Ovary (tissue), 10 donors: Measurements from ENCODE around the gene GRK7. TPM values are rescaled to one million over a fixed set of nuclear protein-coding genes. Genes with fewer than 3 reads are reported as not detected.

Experiments
- DNase-seq, 5 donors: peaks; one replicate each; pipeline ENCODE4 v3.0.0-alpha.2; 2019 to 2020
- H3K27ac ChIP-seq, 2 donors: fragments of 200-600 bp; one replicate each; pipeline versions ENCODE4 v1.5.1 to v1.8.0; 2019 to 2022
- H3K27me3 ChIP-seq: fragments of 200-600 bp; one replicate; pipeline ENCODE4 v1.8.0; 2022
- H3K36me3 ChIP-seq: fragments of 200-600 bp; sonication (generic); one replicate; pipeline ENCODE4 v1.5.1; 2019
- H3K4me1 ChIP-seq: one replicate; pipeline ENCODE4 v1.8.1; 2013; ENCODE audit warnings: mild to moderate bottlenecking, moderate library complexity; ENCODE audit not compliant: insufficient read depth
- H3K4me3 ChIP-seq: fragments of 200-600 bp; sonication (generic); one replicate; pipeline ENCODE4 v1.5.1; 2017
- H3K9me3 ChIP-seq, 2 donors: fragments of 200-600 bp in 1 of 2; sonication (generic) in 1 of 2; one replicate each; pipeline versions ENCODE4 v1.5.1 to v1.8.1; 2013 to 2019; ENCODE audit warnings: mild to moderate bottlenecking in 1 of 2, moderate library complexity in 1 of 2
- EP300 ChIP-seq: sonication (generic); formaldehyde crosslinking; IDR thresholded peaks from one replicate; pipeline ENCODE4 v1.6.1; 2017; ENCODE audit warnings: antibody characterized with exemption
- POLR2A ChIP-seq: fragments of 450-650 bp; IDR thresholded peaks from one replicate; pipeline ENCODE4 v1.6.1; 2017; ENCODE audit warnings: antibody characterized with exemption, mild to moderate bottlenecking, moderate library complexity
- WGBS, 3 donors: extraction: QIAGEN DNeasy Blood & Tissue Kit in 1 of 3; methylation state at CpG; one replicate each; pipeline versions ENCODE4 v1.1.5 to v1.1.7; 2013 to 2017; 5-methylcytosine and 5-hydroxymethylcytosine counted together
- intact Hi-C, 4 donors: fragments of 100-400 bp; cut with DNase I; formaldehyde crosslinking; loops; one replicate each; pipeline versions ENCODE4 v1.11.0 to v1.15.1; 2022 to 2023
- long read RNA-seq, 3 donors: library from polyadenylated mRNA in 2 of 3; unstranded in 2 of 3; transcript quantifications; one replicate each; pipeline ENCODE4 v2.0.0 and lab custom pipeline, GENCODE V29; 2021 to 2026
- polyA plus RNA-seq, 2 donors: library from polyadenylated mRNA; stranded (reverse); fragments of 200-250 nt in 1 of 2; fragments of 350-450 nt in 1 of 2; fragmentation: Illumina TruSeq in 1 of 2; extraction: RNeasy Lipid Tissue Mini Kit (QIAGEN cat#74804) in 1 of 2; gene quantifications; one replicate each; pipeline ENCODE4 v1.2.3, GENCODE V29; 2013 to 2014
- total RNA-seq, 7 donors: library from RNA; depleted of rRNA in 2 of 7; stranded (reverse); fragments of >200 nt in 2 of 7; fragmentation: NEBNext Ultra II Directional in 3 of 7; extraction: Animal tissue kit (Norgen Biotek cat#: 25700) in 3 of 7; gene quantifications; one replicate each; pipeline versions ENCODE4 v1.1.0 to v1.2.4, GENCODE V29; 2016 to 2023
- TF ChIP-seq, protein P1 (sequence below), 3 donors: fragments of 450-650 bp in 2 of 3; fragments of 200-600 bp in 1 of 3; IDR thresholded peaks; one replicate each; pipeline versions ENCODE4 v1.5.1 to v1.8.0; 2016 to 2022; ENCODE audit warnings: antibody characterized with exemption in 3 of 3, mild to moderate bottlenecking in 1 of 3
- donor health status: DM: no; HTN: no; CAD: no; lungs with moderate emphysema.
- donor health status: DM: no; HTN: no; CAD: no.
- donor health status: Bipolar disorder and iron deficiency.
- donor health status: DM: yes; HTN: yes; CAD: no.
- donor health status: DM: no; HTN: no; CAD: no.
- donor health status: DM: yes; HTN: yes; CAD: no.

Gene GRK7, protein sequence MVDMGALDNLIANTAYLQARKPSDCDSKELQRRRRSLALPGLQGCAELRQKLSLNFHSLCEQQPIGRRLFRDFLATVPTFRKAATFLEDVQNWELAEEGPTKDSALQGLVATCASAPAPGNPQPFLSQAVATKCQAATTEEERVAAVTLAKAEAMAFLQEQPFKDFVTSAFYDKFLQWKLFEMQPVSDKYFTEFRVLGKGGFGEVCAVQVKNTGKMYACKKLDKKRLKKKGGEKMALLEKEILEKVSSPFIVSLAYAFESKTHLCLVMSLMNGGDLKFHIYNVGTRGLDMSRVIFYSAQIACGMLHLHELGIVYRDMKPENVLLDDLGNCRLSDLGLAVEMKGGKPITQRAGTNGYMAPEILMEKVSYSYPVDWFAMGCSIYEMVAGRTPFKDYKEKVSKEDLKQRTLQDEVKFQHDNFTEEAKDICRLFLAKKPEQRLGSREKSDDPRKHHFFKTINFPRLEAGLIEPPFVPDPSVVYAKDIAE (N-terminal part only)
- total RNA-seq: under 1 TPM in 3 of 7 donors, not detected in 4; 0.08 to 0.13 (median 0.13) TPM
- under 1 TPM in 1 of 2 donors, not detected in 1; 0.02 TPM for polyA plus RNA-seq
- long read RNA-seq, donor 1, partial matches to known transcripts: 0 of 1 reads
- long read RNA-seq, donor 1, other reads (novel, unspliced or antisense): 1 of 1 reads
- long read RNA-seq, donor 2: 0 reads
- long read RNA-seq, donor 3, partial matches to known transcripts: 0 of 1 reads
- long read RNA-seq, donor 3, other reads (novel, unspliced or antisense): 1 of 1 reads

DNA sequence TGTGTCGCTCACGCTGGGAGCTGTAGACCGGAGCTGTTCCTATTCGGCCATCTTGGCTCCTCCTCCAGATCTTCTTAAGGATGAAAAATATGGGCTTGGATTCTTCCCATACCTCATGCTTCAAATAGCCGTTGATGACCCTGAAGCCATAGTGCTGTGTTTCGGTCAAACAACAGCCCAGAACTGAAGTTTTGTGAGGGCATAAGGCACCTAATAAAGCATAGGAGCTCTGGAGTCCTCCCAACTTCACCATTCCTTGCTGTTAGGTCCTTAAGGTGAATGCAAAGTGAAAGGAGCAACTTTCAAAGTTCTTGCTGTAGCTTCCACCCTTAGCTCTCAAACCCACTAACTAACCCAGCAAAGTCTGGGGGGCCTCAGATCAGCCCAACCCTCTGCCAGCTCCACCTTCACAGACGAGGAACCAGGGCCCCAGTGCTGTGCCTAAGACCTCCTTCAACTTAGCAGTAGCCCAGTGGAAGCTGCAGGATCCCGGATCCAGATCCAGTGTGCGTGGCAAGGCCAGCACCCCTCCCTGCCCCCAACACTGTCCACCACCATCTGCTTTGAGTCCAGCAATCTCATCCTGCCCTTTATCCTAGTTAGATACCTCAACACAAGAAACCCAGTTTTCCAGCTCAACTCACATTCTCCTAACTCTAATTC lies at the start of gene GRK7:
GRK7 (plus strand) TSS at position 321 of the 663 bp plus-strand sequence. CDS start 14,877 bp downstream, outside the sequence.
- no peak within 1 kb of the TSS for H3K27ac ChIP-seq
- H3K4me3 ChIP-seq: no peak within 1 kb of the TSS
- H3K27me3 ChIP-seq: no peaks in the 10 kb centered on the region
- intact Hi-C loops: no loop called here
- TF ChIP-seq EP300: no peak
- TF ChIP-seq POLR2A: no peak
- TF ChIP-seq, protein P1, sequence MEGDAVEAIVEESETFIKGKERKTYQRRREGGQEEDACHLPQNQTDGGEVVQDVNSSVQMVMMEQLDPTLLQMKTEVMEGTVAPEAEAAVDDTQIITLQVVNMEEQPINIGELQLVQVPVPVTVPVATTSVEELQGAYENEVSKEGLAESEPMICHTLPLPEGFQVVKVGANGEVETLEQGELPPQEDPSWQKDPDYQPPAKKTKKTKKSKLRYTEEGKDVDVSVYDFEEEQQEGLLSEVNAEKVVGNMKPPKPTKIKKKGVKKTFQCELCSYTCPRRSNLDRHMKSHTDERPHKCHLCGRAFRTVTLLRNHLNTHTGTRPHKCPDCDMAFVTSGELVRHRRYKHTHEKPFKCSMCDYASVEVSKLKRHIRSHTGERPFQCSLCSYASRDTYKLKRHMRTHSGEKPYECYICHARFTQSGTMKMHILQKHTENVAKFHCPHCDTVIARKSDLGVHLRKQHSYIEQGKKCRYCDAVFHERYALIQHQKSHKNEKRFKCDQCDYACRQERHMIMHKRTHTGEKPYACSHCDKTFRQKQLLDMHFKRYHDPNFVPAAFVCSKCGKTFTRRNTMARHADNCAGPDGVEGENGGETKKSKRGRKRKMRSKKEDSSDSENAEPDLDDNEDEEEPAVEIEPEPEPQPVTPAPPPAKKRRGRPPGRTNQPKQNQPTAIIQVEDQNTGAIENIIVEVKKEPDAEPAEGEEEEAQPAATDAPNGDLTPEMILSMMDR (IDR thresholded peaks at IDR 0.05): no peak
- DNase-seq: no peak
- no peaks in the 10 kb centered on the region for H3K36me3 ChIP-seq
- H3K4me1 ChIP-seq: no peaks in the 10 kb centered on the region
- 88 to 93% (median 91%) methylated on average over 9 of the region's 9 CpGs for WGBS, 3 donors
- no peaks in the 10 kb centered on the region for H3K9me3 ChIP-seq

DNA sequence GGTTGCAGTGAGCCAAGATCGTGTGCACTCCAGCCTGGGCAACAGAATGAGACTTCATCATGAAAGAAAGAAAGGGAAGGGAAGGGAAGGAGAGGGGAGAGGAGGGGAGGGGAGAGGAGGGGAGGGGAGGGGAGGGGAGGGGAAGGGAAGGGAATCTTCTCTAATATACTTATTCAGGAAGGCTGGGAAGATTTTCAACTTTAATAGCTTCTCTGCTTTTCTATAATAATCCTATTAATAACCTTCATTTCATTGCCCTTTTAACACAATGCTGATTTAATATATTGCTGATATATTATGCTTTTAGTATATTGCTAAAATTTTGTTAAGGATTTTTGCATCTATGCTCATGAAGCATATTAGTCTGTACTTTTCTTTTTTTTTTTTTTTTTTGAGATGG lies 48.5 kb upstream of the GRK7 start:
- Histone ChIP-seq H3K4me3 (no peak overlapping the region), H3K4me1 (no peaks in the 10 kb centered on the region), H3K27me3 (no peaks in the 10 kb centered on the region), H3K36me3 (no peaks in the 10 kb centered on the region), H3K9me3 (no peaks in the 10 kb centered on the region), H3K27ac (no peak overlapping the region)
- no peak for TF ChIP-seq EP300
- intact Hi-C loops: no loop called here
- 86 to 94% (median 90%) methylated on average over 1 of the region's 1 CpG for WGBS, 3 donors
- no peak for DNase-seq

DNA sequence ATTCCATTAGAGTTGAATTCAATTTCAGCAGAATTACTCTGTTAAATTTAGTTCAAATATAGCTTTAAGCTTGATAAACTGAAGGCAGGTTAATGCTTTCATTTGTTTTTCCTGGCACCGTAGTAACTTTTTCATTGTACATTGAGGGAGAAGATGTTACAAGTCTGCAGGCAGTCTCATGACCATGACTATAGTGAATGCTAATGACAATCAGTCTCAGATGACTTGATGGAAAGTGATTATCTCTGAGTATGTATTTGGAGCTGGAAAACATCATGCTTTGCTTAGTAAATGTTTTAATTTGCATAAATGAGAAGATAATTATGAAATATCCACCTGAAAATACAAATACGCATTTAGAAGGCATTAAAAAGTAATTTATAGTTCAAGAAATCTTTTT lies 41.1 kb upstream of the GRK7 start:
- TF ChIP-seq EP300 (no peak), POLR2A (no peak)
- TF ChIP-seq, protein P1 (IDR thresholded peaks at IDR 0.05): no peak
- H3K27me3 ChIP-seq: no peaks in the 10 kb centered on the region
- DNase-seq: no peak
- no peaks in the 10 kb centered on the region for H3K36me3 ChIP-seq
- H3K4me1 ChIP-seq: no peaks in the 10 kb centered on the region
- intact Hi-C loops: no loop called here
- H3K4me3 ChIP-seq: no peak overlapping the region
- 91 to 93% (median 92%) methylated on average over 2 of the region's 2 CpGs for WGBS, 3 donors
- H3K9me3 ChIP-seq: no peaks in the 10 kb centered on the region
- H3K27ac ChIP-seq: no peak overlapping the region

DNA sequence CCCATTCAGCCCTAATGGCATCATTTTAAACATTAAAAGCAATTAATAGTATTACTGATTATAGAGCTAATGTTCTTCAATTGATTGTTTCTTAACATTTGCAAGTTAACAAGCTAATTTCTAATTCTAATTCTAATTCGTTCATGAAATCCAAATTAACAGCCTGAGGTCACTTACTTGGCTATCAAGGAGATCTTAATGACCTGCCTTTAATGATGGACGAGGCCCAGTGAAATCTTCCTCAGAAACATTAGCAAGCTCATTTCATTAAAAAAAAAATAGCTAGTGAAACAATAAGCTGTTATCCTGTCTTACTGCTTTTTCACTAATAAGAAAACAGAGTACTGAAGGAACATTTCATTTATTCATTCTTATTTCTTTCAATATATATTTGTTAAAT lies 40.6 kb upstream of the GRK7 start:
- no peak for DNase-seq
- TF ChIP-seq EP300 (no peak), POLR2A (no peak)
- TF ChIP-seq, protein P1 (IDR thresholded peaks at IDR 0.05): no peak
- intact Hi-C loops: no loop called here

More for the DNA sequence above, 40.6 kb upstream of the GRK7 start:
- H3K27ac ChIP-seq: no peak overlapping the region
- no peaks in the 10 kb centered on the region for H3K9me3 ChIP-seq
- H3K27me3 ChIP-seq: no peaks in the 10 kb centered on the region
- WGBS, 3 donors: 82 to 89% (median 84%) methylated on average over 2 of the region's 2 CpGs
- H3K4me1 ChIP-seq: no peaks in the 10 kb centered on the region
- no peaks in the 10 kb centered on the region for H3K36me3 ChIP-seq
- H3K4me3 ChIP-seq: no peak overlapping the region
